Measurements from ENCODE around the gene MTG2. TPM values are rescaled to one million over a fixed set of nuclear protein-coding genes. Genes with fewer than 3 reads are reported as not detected.

MTG2 gene
- total and polyA plus RNA-seq, 2 experiments from 2014 or later: 11.3 to 11.7 TPM

DNA sequence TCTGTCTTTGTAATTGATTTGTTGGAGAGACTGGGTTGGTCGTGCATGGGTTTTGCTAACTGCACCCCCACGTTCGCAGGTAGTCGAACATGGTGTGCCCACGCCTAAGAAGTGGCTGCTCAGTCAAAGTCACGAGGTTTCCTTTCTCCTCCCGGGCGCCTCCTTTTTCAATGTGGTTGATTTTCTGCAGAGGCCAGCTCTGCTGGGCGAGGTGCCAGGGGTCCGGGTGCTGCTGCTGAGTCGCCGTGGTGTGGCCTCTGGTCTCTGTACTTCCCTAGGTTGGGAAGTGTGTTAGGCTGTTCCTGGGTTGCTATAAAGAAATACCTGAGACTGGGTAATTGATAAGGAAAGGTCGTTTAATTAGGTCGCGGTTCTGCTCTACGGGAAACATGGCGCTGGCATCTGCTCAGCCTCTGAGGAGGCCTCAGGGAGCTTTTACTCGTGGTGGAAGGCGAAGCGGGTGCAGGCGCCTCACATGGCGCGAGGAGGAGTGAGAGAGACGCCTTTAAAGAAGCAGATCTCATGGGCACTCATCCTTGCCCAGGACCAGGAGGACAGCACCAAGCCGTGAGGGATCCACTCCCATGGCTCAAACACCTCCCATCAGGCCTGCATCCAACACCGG, 69.6 kb downstream of the MTG2 start:
- peaks cover 76% of the 10 kb centered on the region for H3K79me2 ChIP-seq (replicated peaks; ENCODE audit: insufficient read depth)
- H3K36me3 ChIP-seq (ENCODE audit: insufficient read depth): no peaks in the 10 kb centered on the region
- H3K4me2 ChIP-seq: no peak overlapping the region
- Mint-ChIP-seq H3K27me3 (ENCODE audit: insufficient read depth, low read depth, poor library complexity) (peaks cover 12% of the 10 kb centered on the region), H3K4me1 (peaks cover 10% of the 10 kb centered on the region), H3K27ac (no peak overlapping the region), H3K9me3 (no peaks in the 10 kb centered on the region; the same call in 2 of the 3 replicates), H3K4me3 (no peak overlapping the region), H3K36me3 (ENCODE audit: low read depth) (peaks cover 4% of the 10 kb centered on the region; the same call in 2 of the 3 replicates)
- H3K27ac ChIP-seq (ENCODE audit: low read depth): no peak overlapping the region
- H2AFZ ChIP-seq: no peak overlapping the region
- no peaks in the 10 kb centered on the region for H3K27me3 ChIP-seq (ENCODE audit: insufficient read depth)
- 0 out of 2 replicates have a peak, but pooled peaks cover 9% of the 10 kb centered on the region for H3F3A ChIP-seq (replicated peaks; ENCODE audit: low read depth)
- H3K4me3 ChIP-seq: no peak overlapping the region
- DNase-seq (ENCODE audit: low spot score): no peak
- peaks cover 16% of the 10 kb centered on the region for H4K20me1 ChIP-seq (replicated peaks; ENCODE audit: insufficient read depth)
- no peak for ATAC-seq
- no peak for TF ChIP-seq CTCF (conservative IDR thresholded peaks at IDR 0.05; ENCODE audit: low read depth in 2 of 2)
- no peak for TF ChIP-seq POLR2AphosphoS5 (IDR thresholded peaks at IDR 0.05; ENCODE audit: low read depth)
- TF ChIP-seq ETS1 (IDR thresholded peaks at IDR 0.05): no peak
- TF ChIP-seq NANOG (IDR thresholded peaks at IDR 0.05; ENCODE audit: borderline replicate concordance): no peak
- TF ChIP-seq ZNF331 (CRISPR knock-in tag; IDR thresholded peaks at IDR 0.05; ENCODE audit: low read depth): no peak
- TF ChIP-seq EZH2phosphoT487 (IDR thresholded peaks at IDR 0.05; ENCODE audit: unreplicated experiment): no peak
- TF ChIP-seq STAT1 (IDR thresholded peaks at IDR 0.05; ENCODE audit: unreplicated experiment): no peak
- no peak for TF ChIP-seq JUNB (IDR thresholded peaks at IDR 0.05; ENCODE audit: unreplicated experiment)
- no peak for TF ChIP-seq REST (IDR thresholded peaks at IDR 0.05; ENCODE audit: unreplicated experiment)
- TF ChIP-seq CREB1 (CRISPR knock-in tag; IDR thresholded peaks at IDR 0.05; ENCODE audit: low read depth): no peak
- TF ChIP-seq, protein P1, sequence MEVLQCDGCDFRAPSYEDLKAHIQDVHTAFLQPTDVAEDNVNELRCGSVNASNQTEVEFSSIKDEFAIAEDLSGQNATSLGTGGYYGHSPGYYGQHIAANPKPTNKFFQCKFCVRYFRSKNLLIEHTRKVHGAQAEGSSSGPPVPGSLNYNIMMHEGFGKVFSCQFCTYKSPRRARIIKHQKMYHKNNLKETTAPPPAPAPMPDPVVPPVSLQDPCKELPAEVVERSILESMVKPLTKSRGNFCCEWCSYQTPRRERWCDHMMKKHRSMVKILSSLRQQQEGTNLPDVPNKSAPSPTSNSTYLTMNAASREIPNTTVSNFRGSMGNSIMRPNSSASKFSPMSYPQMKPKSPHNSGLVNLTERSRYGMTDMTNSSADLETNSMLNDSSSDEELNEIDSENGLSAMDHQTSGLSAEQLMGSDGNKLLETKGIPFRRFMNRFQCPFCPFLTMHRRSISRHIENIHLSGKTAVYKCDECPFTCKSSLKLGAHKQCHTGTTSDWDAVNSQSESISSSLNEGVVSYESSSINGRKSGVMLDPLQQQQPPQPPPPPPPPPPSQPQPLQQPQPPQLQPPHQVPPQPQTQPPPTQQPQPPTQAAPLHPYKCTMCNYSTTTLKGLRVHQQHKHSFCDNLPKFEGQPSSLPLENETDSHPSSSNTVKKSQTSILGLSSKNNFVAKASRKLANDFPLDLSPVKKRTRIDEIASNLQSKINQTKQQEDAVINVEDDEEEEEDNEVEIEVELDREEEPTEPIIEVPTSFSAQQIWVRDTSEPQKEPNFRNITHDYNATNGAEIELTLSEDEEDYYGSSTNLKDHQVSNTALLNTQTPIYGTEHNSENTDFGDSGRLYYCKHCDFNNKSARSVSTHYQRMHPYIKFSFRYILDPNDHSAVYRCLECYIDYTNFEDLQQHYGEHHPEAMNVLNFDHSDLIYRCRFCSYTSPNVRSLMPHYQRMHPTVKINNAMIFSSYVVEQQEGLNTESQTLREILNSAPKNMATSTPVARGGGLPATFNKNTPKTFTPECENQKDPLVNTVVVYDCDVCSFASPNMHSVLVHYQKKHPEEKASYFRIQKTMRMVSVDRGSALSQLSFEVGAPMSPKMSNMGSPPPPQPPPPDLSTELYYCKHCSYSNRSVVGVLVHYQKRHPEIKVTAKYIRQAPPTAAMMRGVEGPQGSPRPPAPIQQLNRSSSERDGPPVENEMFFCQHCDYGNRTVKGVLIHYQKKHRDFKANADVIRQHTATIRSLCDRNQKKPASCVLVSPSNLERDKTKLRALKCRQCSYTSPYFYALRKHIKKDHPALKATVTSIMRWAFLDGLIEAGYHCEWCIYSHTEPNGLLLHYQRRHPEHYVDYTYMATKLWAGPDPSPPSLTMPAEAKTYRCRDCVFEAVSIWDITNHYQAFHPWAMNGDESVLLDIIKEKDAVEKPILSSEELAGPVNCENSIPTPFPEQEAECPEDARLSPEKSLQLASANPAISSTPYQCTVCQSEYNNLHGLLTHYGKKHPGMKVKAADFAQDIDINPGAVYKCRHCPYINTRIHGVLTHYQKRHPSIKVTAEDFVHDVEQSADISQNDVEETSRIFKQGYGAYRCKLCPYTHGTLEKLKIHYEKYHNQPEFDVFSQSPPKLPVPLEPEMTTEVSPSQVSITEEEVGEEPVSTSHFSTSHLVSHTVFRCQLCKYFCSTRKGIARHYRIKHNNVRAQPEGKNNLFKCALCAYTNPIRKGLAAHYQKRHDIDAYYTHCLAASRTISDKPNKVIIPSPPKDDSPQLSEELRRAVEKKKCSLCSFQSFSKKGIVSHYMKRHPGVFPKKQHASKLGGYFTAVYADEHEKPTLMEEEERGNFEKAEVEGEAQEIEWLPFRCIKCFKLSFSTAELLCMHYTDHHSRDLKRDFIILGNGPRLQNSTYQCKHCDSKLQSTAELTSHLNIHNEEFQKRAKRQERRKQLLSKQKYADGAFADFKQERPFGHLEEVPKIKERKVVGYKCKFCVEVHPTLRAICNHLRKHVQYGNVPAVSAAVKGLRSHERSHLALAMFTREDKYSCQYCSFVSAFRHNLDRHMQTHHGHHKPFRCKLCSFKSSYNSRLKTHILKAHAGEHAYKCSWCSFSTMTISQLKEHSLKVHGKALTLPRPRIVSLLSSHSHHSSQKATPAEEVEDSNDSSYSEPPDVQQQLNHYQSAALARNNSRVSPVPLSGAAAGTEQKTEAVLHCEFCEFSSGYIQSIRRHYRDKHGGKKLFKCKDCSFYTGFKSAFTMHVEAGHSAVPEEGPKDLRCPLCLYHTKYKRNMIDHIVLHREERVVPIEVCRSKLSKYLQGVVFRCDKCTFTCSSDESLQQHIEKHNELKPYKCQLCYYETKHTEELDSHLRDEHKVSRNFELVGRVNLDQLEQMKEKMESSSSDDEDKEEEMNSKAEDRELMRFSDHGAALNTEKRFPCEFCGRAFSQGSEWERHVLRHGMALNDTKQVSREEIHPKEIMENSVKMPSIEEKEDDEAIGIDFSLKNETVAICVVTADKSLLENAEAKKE (CRISPR knock-in tag; IDR thresholded peaks at IDR 0.05): no peak
- TF ChIP-seq EZH2 (IDR thresholded peaks at IDR 0.05; ENCODE audit: low read depth, unreplicated experiment): no peak
- no peak for TF ChIP-seq ZNF114 (CRISPR knock-in tag; IDR thresholded peaks at IDR 0.05)
- H3K9me2 ChIP-seq (ENCODE audit: insufficient read depth): no peaks in the 10 kb centered on the region
- no peaks in the 10 kb centered on the region for H3K4me1 ChIP-seq (ENCODE audit: insufficient read depth)

Measured in GM23338 (cell line).